HG03575 (cell line): ENCODE data around the gene THSD7B.
"Not testable (repeated sequence)": the region's sequence is repeated elsewhere in the genome, so short reads cannot be mapped to it uniquely, and the experiment has no call there.

Experiments
- ATAC-seq: cut with Tn5 transposase; IDR thresholded peaks from one replicate; pipeline ENCODE4 v1.9.1; 2021; ENCODE audit not compliant: unreplicated experiment, insufficient number of reproducible peaks, low FRiP score; ENCODE audit errors: extremely low read depth

The THSD7B gene

DNA sequence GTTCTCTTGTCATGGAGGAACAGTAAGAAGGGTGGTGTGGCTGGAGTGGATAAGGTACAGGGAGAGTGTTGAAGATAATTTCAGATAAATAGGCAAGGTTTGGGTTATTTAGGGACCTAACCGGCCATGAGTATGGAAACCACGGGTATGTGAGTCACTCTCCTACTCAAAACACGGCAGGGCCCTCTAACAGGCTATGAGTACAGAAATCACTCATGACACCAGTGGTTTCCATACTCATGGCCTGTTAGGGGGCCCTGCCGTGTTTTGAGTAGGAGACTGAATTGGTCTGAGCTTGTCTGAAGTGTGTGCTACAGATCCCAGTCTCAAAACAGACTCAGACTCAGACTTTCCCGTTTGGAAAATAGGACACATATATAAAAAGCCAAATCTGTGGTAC lies 770.6 kb downstream of the THSD7B start:
- no peak for ATAC-seq

DNA sequence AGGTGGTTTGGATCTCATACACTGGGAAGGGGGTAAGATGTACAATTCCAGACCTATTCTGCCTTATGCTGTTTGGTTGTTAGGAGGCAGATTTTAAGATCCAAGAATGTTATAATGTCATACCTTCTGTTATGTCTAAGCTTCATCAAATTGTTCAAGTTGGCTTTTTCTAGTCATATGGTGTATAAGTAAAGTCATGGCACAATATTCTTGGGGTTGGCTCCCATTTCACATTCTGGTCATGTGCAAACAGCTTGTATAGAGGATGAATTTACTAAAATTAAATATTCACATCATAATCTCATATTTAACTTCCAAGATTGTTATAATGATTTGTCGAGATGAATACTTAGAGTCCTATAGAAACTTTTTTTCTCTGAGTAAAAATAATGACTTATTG lies 774.0 kb downstream of the THSD7B start:
- ATAC-seq: no peak

DNA sequence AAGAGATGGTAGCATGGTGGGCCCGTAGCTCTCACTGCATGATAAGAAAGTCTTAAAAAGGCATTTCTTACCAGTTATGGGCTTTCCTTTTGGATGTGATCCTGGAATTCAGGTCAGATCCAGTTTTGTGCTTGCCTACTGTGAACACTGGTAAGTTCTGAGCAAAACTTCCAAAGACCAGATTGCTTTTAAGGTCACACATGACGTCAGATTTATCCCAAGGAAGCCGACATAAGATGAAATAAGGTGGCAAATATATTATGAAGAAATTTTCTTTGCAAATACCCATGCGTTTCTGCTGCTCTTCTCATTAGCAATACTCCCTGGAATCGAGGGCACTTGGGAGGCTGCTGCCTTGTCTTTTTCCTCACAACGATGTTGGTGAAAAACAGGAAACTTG lies 782.5 kb downstream of the THSD7B start:
- ATAC-seq: no peak

DNA sequence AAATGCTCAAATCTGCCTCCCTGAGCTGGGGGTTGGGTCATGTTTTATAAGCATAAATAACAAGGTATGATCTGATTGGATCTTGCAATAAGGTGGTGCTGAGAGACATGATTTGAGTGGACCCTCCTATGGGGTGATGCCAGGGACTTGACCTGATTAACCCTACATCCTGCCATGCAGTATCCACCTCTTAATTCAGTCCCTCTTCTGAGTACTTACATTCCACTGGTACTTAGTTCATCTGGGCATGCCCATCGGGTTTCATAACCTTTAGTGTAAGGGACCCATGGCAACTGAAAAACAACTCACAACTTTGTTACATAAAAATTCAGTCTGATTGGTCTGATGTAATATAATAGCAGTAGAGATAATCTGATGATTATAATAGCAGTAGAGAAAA lies 801.0 kb downstream of the THSD7B start:
- no peak for ATAC-seq

DNA sequence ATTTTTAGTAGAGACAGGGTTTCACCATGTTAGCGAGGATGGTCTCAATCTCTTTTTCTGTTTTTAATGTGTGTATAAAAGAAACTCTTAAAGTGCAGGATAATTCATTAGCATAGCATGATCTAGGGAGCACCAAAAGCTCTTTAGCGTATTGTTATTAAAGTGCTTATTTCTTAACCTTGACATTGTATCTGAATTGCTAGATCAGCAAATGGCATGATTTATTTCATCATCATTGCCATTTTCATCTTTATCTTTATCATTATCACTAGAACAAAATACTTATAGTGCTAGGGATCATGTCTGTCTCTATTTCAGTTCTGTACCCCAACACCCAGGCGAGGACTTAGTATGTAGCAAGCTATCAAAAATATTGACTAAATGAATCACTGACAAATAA lies 805.1 kb downstream of the THSD7B start:
- no peak for ATAC-seq

DNA sequence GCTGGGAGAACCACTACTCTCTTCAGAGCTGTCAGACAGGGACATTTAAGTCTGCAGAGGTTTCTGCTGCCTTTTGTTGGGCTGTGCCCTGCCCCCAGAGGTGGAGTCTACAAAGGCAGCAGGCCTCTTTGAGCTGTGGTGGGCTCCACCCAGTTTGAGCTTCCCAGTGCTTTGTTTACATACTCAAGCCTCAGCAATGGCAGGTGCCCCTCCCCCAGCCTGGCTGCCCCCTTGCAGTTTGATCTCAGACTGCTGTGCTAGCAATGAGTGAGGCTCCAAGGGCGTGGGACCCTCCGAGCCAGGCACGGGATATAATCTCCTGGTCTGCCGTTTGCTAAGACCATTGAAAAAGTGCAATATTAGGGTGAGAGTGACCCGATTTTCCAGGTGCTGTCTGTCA lies 822.5 kb downstream of the THSD7B start:
- not testable (repeated sequence) for ATAC-seq

DNA sequence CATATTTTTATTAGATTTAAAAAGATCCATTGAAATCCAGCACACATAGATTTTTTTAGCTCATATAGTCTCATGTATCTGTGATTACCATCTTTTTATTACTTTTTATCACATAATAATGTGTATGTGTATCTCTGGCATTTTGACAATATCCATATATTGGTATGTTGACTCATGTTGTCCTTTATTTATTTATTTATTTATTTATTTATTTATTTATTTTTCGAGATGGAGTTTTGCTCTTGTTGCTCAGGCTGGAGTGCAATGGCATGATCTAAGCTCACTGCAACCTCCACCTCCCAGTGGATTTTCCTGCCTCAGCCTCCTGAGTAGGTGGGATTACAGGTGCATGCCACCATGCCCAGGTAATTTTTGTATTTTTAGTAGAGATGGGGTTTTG lies 823.2 kb downstream of the THSD7B start:
- not testable (repeated sequence) for ATAC-seq

DNA sequence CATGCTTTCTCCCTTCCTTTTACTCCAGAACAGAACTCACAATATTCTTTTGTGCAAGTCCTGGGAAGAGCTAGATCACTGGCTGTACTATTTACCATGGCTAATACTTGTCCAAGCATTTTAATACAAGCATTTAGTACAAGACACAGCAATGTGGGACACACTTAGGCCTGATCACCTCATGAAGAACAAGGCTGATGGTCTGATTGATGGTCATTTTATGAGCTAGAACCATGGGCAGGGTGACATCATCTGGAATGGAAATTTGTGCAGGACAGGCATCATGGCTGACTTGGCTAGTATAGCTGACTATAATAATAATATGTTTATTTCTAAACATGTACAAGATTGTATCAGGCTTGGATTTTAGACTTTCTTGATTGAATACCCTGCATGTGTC lies 824.8 kb downstream of the THSD7B start:
- no peak for ATAC-seq

DNA sequence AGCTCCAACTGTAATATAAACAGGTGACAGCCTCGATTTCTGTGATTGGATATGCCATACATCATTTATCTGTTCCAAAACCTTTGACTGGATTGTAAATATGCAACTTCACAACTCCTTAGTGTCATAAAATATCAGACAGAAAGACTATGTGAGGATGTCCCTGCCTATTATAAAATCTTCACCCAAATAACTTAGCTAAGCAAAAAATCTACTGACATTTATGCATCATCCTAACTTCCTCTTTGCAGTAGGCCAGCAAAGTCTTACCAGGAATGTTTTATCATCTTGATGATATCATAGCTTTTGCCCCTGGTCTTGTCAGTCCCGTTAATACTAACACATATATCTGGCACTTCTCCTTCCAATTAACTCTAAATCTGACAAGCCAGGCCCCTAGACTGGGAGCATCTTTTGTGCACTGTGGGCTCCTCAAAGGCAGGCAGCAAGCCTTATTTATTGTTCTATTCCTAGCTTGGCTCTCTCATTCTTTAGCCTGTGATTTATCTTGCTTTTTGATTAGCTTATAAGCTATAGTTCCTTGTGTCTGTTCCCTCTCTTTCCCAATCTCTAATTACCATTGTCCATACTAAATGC lies 842.5 kb downstream of the THSD7B start:
- ATAC-seq: no peak

DNA sequence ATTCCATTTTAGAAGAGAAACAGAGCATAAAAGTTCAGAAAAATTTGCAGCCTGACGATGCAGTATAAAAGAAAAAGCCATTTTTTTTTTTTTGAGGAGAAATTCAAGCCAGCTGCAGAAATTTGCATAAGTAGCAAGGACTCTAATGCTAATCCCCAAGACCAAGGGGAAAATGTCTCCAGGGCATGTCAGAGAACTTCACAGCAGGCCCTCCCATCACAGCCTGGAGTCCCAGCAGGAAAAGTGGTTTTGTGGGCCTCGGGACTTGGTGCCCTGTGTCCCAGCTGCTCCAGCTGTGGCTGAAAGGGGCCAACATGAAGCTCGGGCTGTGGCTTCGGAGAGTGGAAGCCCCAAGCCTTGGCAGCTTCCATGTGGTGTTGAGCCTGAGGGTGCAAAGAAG lies 873.6 kb downstream of the THSD7B start:
- no peak for ATAC-seq

DNA sequence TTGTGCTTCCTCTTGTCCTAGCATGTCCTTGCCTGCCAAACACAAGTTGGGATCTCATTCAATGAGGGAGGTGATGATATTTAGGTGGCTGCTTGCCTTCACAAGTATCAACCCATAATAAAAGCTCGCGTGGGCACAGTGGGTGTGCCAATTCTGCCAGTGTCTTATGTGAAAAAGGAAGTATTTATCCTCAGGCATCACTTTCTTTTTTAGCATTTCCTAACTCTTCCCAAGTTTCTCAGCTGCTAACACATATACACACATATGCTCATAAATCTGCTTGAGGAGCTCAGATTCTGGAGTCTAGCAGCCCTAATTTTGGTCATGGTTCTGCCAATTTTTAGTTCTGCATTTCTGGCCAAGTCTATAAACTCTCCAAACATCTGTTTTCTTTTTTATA lies 879.4 kb downstream of the THSD7B start:
- ATAC-seq: no peak

DNA sequence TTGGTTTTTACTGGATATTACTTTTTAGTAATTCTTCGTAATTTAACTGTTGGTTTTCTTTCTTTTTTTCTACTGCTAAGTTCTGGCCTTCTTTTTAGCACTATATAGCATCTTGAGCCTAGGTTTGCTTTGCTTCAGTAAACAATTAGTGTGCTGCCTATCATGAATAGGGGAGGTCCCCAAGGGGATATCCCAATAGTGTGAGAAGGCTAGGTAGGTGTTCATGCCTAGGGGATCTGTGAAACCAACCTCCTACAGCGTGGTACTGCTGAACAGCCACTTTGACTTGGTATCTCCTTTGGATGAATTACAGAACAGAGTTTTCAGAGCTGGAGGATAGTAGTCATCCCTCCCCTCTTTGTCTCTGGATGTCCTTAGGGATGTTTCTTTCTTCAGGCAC lies 888.7 kb downstream of the THSD7B start:
- ATAC-seq: no peak

DNA sequence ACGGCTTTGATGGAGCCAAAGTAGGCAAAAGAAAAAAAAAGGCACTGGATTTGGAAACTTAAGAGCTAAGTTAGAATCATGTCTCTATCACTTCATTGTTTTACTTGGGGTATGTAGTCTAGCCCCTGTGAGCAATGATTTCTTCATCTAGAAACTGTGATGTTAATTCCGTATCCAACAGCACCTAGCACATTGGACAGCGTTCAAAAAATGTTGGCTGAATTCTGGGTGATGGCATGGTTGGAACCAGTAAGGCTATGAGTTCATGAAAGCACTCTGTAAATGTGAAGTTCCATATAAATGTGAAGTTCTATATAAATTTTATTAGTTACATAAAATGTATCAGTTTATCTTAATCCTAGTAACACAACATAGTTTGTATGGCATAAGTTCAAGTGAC lies 890.5 kb downstream of the THSD7B start:
- ATAC-seq: no peak

DNA sequence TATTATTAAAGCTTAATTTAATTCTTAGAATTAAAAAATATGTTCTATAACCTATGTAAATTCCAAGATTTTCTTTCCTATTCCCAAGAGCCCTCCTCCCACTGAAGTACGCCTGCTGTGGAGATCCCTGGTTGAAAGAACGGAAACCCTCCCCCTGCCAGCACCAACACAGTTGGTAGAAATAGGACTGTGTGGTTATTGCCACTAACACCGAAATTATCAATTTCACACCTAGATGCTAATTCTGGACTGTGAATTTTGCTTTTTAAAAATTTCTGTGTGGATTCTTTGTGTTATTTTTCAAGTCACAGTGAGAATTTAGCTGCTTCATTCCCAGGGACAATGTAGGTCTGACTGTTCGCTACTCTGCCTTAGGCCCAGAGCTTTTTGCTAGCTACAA lies 893.1 kb downstream of the THSD7B start:
- no peak for ATAC-seq

DNA sequence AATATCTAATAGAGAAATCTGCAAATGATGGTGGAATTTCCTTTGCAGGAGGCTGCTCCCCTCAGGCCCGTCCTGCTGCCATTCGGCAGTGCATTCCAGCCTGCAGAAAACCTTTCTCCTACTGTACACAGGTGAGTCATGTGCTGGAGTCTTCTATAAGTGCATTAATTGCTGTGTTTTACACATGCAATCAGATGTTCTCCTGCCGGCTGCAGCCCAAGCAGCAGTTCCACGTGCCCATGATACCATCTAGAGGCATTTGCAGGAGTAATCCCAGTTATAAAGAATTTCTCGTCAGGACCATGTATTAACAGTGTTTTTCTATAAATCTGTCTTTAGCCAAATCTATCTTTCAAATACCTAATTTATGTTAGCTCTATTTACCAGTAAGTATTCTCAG lies 894.3 kb downstream of the THSD7B start:
- no peak for ATAC-seq

DNA sequence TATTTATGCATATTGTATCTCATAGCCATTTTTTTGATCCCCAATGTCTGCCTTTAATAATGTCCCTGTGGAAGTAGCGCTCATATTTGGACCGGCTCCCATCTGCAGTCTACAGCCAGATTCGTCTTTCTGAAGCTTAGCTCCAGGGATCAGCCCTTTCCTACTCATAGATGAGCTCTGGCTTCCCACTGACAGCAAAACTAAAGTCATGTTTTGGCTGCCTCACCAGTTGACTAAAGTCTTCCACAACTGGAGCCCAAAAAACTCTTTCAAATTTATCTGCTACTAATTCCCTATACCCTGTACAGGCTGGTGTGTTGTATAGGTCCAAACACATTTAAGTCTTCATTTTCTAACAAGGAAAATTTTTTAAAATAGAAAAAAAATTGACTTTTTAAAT lies 904.8 kb downstream of the THSD7B start:
- no peak for ATAC-seq

DNA sequence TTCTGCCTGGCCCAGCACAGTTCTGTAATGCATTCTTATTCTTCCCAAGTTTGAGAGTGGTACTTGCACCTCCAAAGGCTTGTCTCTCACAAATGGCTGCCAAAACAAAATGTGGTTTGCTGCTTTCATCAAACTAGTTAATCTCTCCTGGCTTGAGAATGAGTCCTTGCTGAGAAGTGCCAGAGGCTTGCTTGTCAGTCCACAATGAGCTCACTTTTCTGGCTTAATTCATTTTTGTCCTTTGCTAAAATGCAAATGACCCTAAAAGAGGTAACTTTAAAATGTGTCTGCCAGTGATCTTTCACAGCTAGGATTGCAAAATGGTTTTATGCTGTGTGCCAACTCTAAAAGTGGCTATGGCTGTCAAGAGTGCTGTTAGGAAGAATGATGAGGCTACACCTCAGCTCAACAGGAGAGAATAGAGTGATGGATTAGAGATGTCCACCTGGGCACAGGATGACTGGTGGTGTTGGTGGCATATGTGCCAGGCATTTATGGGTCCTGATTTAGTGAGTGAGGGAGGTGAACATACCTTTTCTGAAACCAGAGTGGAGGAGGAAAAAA lies 907.7 kb downstream of the THSD7B start:
- no peak for ATAC-seq

DNA sequence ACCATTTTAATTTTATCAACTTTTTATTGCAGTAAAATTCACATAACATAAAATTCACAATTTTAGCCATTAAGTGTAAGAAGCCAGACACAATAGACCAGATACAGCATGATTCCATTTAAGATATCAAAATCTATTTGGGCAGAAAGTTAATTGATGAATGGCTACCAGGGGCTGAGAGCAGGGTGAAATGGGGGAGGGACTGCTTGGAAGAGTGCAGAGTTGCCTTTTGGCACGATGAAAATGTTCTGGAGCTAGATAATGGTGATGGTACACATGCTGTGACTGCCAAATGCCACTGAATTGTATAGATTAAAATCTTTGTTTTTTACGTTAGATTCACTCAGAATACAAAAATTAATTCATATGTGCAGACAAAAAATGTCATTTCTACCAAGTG lies 909.6 kb downstream of the THSD7B start:
- ATAC-seq: no peak

DNA sequence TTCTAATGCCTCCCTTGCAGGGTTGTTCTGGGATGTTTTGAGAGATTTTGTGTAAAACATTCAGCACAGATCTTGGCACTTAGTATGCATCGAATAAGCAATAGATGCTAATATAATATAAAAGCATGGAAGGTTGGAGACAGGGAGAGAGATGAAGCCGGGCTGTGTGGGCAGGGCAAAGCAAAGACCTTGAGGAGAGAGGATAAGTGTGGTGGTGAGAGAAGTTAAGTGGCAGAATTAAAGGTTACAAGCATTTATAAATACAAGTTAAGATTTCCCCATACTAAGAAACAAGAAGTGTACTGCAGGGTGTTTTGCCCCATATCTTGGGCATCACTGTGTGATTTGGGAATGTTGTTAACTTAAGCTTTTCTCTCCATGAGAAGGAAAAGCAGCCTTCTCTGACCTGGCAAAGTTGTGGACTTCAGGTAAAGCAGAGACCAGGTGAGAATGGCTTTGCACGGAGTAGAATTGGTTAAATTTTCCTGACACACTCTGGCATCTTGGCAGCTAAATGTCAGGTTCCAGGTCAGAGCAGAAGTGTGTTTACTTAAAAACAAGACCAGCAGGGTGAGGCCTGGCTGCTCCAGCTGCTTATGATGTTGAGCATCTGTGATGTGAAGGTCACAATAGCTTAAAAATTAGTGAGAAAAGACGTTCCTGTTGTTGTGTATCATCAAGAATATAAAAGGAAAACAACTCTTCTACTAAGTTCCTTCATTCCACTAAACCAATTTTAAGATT lies 910.4 kb downstream of the THSD7B start:
- ATAC-seq: no peak

DNA sequence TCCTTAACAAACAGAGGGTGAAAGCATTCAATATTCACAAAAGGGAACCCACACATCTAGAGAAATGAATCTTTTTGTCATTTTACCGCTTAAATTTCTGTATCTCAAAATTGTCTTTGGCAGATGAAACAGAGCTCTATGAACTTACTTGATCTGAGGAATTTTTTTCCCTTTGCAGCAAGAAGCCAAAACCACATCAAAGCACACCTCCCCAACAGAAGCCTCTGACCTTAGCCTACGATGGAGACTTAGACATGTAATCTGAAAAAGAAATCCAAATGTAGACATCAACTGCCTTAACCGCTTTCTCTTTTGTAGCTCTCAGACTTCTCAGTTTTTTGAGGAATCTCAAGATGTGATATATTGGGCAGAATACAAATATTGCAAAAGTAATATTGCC lies 911.0 kb downstream of the THSD7B start:
- no peak for ATAC-seq

DNA sequence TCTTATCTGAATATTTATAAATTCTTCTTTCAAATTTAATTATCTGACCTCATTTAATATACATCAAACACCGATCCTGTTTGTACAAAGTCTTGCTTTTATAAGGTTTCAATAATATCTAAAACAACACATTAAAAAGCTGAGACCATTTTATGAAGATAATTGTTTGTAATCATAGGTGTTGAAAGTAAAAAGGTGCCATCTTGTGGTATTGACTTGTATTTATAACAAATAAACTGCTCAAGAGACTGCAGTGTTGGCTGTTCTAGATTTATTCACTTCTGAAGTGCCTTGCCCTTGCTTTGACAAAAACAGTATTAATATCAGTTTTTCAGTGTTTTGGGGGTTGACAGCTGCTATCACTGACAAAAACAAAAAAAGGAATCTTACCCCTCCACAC lies 912.1 kb downstream of the THSD7B start:
- no peak for ATAC-seq
